ENCODE measurements around the gene RAB4B.
"Not testable (repeated sequence)": the region's sequence is repeated elsewhere in the genome, so short reads cannot be mapped to it uniquely, and the experiment has no call there.

- not testable (repeated sequence) for TF ChIP-seq CTCF (conservative IDR thresholded peaks at IDR 0.05; ENCODE audit: low read length); EZH2phosphoT487 (IDR thresholded peaks at IDR 0.05; ENCODE audit: borderline replicate concordance)
Measured at GRCh38 chr19:40784146-40784545, 6.1 kb downstream of the RAB4B start.

Measured in Loucy (cell line).